Panc1 (cell line): ENCODE results near the gene SPATA21.

Experiments used
- CTCF ChIP-seq: fragments of 450-650 bp; IDR thresholded peaks from 2 replicates; pipeline ENCODE4 v1.5.1; 2017; ENCODE audit warnings: mild to moderate bottlenecking
- POLR2AphosphoS5 ChIP-seq: IDR thresholded peaks from 2 replicates; pipeline ENCODE4 v1.6.1; 2012; ENCODE audit warnings: mild to moderate bottlenecking, low read depth, low read length, moderate library complexity

GRCh38 chr1:16418823-16419425 is 18.3 kb downstream of the SPATA21 start:
- TF ChIP-seq POLR2AphosphoS5 (no peak), CTCF (no peak)
